Erythroblast (primary cell): Measurements from ENCODE around the gene TMEM243.
"Not testable (repeated sequence)": the region's sequence is repeated elsewhere in the genome, so short reads cannot be mapped to it uniquely, and the experiment has no call there.

Experiments
- DNase-seq, 2 experiments: peaks; one replicate each; lab custom pipeline; 2025; lab: John Stamatoyannopoulos, UW
- GATA1 ChIP-seq: IDR thresholded peaks from 2 replicates; pipeline ENCODE4 v1.6.1; 2011; ENCODE audit warnings: low read depth, mild to moderate bottlenecking, control low read depth, low read length, moderate library complexity
- POLR2A ChIP-seq: IDR thresholded peaks from 2 replicates; pipeline ENCODE4 v1.6.1; 2011; ENCODE audit warnings: mild to moderate bottlenecking, low read length

Gene TMEM243

DNA sequence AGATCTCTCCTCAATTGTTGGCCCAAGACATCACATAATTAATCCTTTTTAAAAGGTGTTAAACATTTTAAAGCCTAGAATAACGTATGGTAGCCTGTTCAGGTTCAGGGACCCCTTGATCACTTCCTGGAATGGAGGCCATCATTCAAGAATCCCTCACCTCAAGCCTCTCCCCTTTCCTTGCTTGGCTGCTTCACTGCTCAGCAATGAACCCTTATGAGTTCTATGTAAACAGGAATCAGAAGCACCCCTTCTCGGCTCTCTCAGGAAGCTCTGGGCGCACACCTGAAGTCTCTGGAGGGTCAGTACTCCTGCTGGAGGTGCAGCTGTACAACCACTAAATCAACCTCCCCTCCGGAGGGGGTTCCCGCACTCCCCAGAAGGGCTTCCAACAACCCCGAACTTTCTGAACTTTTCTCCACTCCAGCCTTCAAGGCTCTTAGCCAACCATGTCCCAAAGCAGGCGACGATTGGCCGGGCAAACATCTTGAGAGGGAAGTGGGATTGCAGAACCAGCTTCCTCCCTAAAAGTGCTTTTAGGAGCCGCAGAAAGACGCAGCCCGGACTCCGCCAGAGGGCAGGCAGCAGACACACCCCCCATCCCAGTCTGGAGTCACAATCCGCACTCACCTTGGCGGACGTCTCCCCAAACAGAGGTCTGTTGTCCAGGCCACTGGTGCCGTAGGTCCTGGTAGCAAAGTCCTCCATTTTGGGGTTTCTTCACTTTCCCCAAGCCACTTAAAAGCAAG is 562 bp downstream of the TMEM243 start:
- no peak for TF ChIP-seq GATA1
- DNase-seq: no peak

DNA sequence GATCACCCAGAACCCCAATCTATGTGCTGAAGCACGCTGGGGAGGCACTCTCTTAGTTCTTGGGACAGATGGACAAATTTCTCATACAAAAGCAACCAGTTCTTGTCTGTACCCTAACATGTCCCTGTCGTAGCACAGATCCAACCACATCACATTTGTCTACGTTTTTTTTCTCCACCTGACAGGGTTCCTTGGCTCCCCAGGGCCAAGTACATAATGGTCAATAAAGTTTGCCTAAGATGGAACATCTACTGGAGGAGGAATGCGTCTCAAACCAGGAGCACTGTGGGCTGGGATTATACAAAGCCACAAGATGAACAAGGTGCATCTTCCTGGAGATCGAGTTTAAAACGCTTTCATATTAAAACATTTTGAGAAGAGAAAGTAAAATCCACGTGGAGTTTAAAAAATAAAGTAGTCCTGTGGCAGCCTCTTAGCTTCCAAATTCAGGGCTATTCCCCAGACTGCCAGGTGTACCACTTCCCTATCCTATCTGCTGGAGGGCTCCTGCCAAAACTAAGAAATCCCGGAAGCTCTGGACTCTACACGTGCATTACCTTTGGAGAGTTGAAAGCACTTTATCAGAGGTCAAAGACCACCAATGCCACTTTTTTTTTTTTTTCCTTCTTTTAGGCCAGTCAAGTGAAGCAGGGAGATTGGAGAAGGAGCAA is 1.4 kb downstream of the TMEM243 start:
- no peak for DNase-seq
- TF ChIP-seq POLR2A (no peak), GATA1 (no peak)

DNA sequence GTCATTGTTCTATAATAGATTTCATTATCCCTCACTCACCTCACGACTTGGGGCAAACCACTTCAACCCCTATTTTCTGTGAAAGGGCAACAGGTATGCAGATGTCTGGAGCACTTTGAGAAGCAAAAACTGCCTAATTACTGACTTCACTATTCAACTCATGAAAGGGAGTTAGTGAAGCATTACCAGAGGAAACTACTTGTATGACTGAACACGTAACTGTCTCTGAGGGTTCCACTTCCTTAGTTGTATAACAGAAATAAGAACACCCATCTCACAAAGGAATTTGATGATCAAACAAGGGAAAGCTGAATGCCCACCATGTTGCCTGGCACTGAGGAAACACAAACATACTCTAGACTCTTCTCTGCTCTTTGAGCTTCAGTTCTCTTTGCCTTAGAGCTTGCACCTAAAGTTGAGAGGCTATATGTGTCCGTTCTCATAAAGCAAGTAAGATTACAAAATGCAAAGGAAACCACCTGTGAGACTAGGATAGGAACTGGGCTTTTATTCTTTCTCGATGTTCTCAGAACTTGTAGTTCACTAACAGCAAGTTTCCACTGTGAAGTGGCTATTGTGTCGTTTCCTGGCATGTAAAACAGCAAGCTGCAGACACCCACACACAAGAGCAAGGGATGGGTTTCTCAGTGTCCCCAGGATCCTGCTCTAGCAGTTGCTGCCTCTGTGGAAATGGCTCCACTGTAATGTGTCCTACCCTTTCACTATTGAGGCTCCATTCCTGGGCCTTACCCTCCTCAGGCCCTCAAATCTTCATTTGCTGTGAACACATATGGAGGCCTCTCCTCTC is 2.6 kb downstream of the TMEM243 start:
- no peak for TF ChIP-seq POLR2A
- TF ChIP-seq GATA1: no peak
- DNase-seq: no peak

DNA sequence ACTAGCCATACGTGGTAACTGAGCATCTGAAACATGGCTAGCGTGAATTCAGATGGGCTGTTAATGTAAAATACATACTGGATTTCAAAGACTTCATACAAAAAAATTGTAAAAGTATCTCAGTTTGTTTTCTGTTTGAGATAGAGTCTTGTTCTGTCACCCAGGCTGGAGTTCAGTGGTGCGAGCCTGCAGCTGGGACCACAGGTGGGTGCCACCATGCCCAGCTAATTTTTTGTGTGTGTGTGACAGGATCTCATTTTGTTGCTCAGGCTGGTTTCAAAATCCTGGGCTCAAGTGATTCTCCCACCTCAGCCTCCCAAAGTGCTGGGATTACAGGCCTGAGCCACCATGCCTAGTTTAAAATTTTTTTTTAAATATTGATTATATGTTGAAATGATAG is 4.5 kb downstream of the TMEM243 start:
- TF ChIP-seq POLR2A (no peak), GATA1 (no peak)
- no peak for DNase-seq

DNA sequence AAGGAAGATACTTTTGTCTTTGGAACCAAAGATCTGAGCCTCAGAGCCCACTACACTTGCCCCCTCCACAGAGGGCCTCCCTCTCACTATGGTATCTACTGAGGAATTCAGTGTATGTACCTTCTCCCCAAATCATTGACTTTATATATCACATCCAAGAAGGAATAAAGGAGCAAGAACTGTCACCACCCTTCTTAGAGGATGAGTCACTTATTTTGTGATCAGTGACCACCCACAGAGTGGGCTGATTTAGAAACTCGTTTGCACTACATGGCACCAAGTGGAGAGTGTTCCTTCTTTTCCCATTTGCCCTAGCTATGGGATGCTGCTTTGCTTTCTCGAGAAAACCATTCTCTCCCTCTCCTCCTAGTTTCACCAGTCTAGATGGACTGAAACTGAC is 5.7 kb downstream of the TMEM243 start:
- no peak for DNase-seq
- TF ChIP-seq POLR2A: no peak
- no peak for TF ChIP-seq GATA1

DNA sequence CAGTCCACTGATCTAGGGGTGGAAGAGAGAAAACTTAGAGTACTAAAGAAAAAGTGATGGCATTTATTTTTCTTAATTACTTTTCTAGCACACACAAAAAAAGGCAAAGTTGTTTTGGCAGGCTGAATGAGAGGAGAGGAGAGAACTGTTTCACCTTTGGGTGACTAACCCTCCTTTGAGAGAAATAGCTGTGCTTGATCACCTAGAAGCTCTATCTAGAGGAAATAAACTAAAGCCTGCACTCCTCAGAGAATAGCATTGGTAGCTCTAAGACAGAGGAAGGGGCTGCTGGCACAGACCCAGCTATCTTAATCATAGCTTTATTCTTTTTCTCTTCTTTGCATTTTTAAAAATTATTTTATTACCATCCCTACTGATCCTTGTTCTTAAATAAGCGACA is 6.3 kb downstream of the TMEM243 start:
- DNase-seq: no peak

DNA sequence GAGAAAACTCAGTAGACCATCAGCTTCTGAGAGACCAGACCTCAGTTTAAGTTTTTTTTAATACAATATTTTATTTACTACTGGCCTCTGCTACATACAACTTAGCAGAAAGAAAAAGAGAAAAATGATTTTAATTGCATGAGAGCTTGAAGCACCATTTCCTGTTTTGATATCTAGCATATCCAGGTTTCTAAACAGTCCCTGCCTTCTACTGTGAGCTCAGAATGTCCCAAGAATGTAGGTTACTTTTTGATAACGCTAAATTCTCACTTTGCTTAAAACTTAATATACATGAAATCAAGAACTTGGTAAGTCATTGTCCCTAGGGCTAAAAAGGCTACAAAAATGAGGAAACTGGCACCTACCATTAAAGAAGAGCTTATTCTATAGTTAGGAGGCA is 7.0 kb downstream of the TMEM243 start:
- no peak for TF ChIP-seq GATA1
- no peak for TF ChIP-seq POLR2A
- no peak for DNase-seq

More for the DNA sequence above, 6.3 kb downstream of the TMEM243 start:
- TF ChIP-seq POLR2A: no peak
- no peak for TF ChIP-seq GATA1

DNA sequence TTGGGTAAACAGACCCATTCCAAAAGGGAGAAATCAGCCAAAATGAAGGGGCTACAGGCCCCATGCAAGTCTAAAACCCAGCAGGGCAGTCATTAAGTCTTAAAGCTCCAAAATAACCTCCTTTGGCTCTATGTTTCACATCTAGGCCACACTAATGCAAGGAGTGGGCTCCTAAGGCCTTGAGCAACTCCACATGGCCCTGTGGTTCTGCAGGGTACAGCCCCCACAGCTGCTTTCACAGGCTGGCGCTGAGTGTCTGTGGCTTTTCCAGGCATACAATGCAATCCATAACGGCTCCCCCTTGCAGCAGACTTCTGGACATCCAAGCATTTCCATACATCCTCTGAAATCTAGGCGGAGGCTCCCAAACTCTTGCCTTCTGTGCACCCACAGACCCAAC is 9.0 kb downstream of the TMEM243 start:
- TF ChIP-seq POLR2A: no peak
- no peak for TF ChIP-seq GATA1
- DNase-seq: no peak

DNA sequence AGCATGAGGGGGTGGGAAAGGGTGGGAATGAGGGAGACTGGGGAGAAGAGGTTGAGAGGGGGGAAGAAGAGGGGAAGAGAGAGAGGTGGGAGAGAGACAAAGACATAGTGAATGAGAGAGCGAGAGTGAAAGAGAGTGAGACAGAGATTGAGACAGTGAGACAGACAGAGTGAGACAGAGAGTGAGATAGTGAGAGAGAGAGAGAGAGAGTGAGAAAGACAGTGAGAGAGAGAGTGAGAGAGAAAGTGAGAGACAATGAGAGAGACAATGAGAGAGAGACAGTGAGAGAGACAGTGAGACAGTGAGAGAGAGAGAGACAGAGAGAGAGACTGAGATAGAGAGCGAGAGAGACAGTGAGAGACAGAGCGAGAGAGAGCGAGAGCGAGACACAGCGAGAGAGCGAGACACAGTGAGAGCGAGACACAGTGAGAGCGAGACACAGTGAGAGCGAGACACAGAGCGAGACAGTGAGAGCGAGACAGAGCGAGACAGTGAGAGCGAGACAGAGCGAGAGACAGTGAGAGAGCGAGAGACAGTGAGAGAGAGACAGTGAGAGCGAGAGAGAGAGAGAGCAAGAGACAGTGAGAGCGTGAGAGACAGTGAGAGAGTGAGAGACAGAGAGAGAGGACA is 10.1 kb downstream of the TMEM243 start:
- TF ChIP-seq POLR2A (no peak), GATA1 (no peak)
- no peak for DNase-seq

DNA sequence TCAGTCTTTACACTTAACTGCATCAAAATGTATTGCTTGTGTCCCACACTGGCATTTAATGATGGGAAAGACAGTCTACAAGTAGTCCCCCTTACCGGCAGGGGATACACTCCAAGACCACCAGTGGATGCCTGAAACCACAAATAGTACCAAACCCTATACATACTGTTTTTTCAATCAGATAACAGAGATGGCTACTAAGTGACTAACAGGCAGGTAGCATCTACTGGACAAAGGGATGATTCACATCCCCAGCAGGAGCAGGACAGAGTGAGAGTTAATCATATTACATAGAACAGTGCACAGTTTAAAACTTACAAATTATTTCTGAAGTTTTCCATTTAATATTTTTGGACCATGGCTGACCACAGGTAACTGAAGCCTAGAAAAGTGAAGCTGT is 13.2 kb downstream of the TMEM243 start:
- DNase-seq: no peak
- no peak for TF ChIP-seq POLR2A
- no peak for TF ChIP-seq GATA1

DNA sequence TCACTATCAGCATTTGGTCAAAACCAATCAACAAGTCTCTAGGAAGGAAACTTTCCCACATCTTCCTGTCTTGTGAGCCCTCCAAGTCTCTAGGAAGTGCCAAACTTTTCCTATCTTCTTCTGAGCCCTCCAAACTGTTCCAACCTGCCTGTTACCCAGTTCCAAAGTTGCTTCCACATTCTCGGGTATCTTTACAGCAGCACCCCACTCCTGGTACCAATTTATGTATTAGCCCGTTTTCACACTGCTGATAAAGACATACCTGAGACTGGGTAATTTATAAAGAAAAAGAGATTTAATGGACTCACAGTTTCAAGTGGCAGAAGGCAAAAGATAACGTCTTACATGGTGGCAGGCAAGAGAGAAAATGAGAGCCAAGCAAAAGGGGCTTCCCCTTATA is 13.8 kb downstream of the TMEM243 start:
- DNase-seq: not testable (repeated sequence)

DNA sequence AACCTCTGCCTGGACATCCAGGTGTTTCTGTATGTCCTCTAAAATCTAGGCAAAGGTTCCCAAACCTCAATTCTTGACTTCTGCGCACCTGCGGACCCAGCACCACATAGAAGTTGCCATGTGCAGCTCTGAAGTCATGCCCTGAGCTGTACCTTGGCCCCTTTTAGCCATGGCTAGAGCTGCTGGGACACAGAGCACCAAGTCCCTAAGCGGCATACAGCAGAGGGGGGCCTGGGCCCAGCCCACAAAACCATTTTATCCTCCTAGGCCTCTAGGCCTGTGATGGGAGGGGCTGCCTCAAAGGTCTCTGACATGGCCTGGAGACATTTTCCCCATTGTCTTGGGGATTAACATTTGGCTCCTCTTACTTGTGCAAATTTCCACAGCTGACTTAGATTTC is 14.6 kb downstream of the TMEM243 start:
- DNase-seq: peak in 1 of 2 experiments; percentile 3
- TF ChIP-seq POLR2A (no peak), GATA1 (no peak)

DNA sequence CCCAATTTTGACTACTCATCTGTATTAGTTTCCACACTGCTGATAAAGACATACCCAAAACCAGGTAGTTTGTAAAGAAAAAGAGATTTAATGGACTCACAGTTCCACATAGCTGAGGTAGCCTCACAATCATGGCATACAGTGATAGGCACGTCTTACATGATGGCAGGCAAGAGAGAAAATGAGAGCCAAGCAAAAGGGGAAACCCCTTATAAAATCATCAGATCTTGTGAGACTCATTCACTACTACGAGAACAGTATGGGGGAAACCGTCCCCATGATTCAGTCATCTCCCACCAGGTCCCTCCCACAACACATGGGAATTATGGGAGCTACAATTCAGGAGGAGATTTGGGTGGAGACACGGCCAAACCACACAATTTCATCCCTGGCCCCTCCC is 15.6 kb downstream of the TMEM243 start:
- not testable (repeated sequence) for DNase-seq

DNA sequence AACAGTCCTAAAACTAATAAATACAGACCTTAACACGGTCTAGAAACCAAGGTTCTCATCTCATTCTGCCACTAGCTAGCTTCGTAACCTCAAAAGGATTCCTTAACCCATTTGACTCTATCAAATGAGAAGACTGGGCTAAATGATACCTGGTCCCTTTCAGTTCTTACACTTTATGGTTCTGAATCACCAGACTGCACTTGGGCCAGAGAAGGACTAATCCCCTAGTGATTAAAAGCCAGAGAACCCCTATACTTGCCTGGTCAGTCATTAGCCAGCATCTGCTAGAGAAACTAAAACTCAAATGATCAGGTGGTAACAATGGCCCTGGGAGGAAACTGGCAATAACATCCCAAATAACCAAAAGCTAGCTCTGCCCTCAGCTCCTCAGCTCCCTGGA is 16.8 kb downstream of the TMEM243 start:
- DNase-seq: no peak
- TF ChIP-seq POLR2A (no peak), GATA1 (no peak)
